ENCODE data around the gene TBC1D22A.
"Not testable (repeated sequence)": the region's sequence is repeated elsewhere in the genome, so short reads cannot be mapped to it uniquely, and the experiment has no call there.

The TBC1D22A gene

DNA sequence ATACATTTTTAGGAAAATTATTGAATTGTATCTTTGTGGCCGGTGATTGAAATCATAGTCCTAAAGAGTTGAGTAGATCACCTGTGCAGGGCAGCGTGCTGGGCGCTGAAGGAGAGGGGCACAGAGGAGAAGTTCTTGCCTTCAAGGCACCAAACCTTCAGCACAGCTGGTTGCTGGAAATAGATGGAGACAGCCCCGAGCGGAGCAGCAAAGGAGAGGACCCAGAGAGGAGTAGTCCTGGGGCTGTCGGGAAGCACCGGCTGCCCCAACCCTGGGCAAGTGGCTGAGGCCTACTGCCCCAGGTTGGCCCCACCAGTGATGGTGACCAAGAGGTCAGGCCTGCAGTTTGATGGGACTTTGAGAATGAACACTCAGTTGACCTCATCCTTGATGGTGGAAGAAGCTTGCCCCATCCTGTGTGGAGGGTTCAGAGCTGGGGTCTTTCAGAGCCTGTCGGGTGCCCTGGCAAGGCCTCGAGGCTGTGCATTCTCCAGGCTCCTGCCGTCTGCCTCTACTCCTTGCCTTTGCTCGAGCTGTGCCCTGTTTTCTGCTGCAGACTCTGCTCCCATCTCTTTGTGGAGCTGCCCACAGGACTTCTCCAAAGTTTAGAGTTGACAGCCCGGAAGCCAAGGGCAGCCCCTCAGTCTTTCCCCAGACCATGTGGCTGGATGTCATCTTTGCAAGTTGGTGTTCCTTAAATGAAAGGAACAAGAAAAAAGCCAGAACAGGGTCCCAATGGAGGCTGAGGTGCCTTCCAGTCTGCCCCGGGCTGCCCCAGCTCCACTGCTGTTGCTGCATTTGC lies 285.1 kb downstream of the TBC1D22A start:
- ATAC-seq, result no peak
- Mint-ChIP-seq H3K4me1 (peaks cover 35% of the 10 kb centered on the region), H3K36me3 (ENCODE audit: low read depth) (no peaks in the 10 kb centered on the region), H3K9me3 (no peaks in the 10 kb centered on the region), H3K4me3 (no peak overlapping the region), H3K27me3 (no peaks in the 10 kb centered on the region), H3K27ac (no peak overlapping the region)
- DNase-seq, result no peak

DNA sequence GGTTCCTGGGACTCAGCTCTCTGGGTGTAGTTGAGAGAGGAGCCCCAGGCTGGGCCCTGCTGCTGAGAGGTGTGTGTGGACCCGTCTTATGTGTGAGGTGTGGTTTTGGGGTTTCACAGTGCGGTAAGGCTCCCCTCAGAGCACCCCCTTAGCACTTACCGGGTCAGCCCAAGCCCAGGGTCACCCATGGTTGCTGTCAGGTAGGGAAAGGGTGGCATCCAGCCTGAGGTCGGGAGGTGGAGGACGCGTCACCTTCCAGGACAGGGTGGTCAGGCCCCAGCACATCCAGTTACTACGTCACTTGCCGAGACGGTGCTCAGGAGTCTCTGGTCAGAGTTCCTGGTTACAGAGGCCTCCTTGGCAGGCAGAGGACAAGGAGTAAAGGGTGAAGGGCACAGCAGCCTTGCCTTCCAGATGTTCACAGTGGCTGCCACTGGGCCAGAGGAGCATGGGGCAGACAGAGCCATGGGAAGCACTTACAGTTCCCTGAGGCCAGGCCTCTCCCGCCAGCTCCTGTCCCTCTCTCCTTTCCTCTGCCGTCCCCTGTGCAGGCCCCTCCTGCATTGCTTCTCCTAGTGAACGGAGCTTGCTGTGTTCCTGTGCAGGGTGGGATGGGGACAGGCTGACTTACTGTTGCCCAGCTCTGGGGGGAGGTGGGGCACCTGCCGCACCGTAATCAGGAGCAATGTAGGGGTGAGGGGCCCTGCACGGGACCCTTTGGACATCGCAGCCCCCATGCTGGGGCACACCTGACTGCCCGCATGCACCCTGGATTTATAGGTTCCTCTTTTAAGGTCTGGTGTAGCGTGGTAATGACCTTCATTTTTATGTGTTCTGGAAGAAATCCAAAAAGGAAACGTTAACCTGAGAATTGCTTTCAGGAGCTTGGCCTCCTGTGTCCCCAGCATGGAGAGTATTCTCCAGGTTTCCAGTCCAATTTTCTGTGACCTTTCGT lies 285.9 kb downstream of the TBC1D22A start:
- H3K27me3 Mint-ChIP-seq, result no peaks in the 10 kb centered on the region
- H3K36me3 Mint-ChIP-seq (ENCODE audit: low read depth), result no peaks in the 10 kb centered on the region
- no peaks in the 10 kb centered on the region for H3K9me3 Mint-ChIP-seq
- H3K4me3 Mint-ChIP-seq, result no peak overlapping the region
- DNase-seq, result no peak
- no peak for ATAC-seq
- H3K27ac Mint-ChIP-seq, result no peak overlapping the region
- peaks cover 37% of the 10 kb centered on the region for H3K4me1 Mint-ChIP-seq

DNA sequence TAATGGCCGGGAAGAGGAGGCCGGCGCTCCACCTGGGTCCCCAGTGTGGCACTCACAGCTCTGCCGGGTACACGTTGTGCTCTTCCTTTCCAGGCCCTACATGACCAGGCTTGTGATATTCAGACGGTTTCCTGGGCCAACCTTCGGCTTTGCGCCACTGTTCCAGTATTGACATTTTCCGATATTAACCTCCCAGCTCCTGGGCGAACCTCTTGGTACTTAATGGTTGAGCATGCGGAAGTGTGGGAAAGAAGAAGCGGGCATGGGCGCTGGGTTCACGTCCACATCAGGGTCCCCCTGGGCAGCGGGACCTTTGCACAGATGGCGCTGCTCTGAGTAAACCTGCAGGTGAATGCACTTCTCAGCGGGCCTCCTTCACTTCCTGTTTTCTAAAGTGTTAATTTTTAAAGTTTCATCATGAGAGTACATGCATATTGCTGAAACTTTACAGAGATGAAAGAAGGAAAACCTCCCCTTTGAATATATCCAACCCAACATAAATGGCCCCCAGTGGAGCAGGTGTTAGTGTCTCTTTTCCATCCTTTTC lies 286.7 kb downstream of the TBC1D22A start:
- DNase-seq, result no peak
- Mint-ChIP-seq H3K27me3 (no peaks in the 10 kb centered on the region), H3K4me1 (peaks cover 31% of the 10 kb centered on the region), H3K27ac (no peak overlapping the region), H3K36me3 (ENCODE audit: low read depth) (no peaks in the 10 kb centered on the region), H3K9me3 (no peaks in the 10 kb centered on the region), H3K4me3 (no peak overlapping the region)
- no peak for ATAC-seq

DNA sequence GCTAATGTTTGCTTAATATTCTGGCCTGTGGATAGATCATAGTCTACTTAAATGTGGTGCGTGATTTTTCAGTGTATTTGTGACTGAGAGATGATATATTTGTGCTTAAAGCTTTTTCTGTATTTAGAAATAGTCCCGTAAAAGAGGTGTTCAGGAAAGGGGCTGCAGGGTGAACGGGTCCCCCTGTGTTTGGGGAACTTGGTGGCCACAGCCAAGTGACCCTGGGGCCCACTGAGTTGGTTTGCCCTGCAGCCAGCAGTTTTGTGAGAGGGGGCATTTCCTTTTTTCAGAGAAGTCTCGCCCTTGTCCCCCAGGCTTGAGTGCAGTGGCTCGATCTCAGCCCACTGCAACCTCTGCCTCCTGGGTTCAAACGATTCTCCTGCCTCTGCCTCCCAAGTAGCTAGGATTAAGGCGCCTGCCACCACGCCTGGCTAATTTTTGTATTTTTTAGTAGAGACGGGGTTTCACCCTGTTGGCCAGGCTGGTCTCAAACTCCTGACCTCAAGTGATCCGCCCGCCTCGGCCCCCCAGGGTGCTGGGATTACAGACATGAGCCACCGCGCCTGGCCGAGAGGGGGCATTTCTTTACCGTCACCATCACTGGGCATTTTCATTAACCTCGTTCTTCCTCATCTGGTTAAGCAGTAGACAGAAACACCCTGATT lies 287.4 kb downstream of the TBC1D22A start:
- not testable (repeated sequence) for H3K27ac Mint-ChIP-seq; H3K9me3 Mint-ChIP-seq; DNase-seq; H3K36me3 Mint-ChIP-seq (ENCODE audit: low read depth); ATAC-seq; H3K27me3 Mint-ChIP-seq; H3K4me3 Mint-ChIP-seq
- H3K4me1 Mint-ChIP-seq, result peaks cover 26% of the 10 kb centered on the region

DNA sequence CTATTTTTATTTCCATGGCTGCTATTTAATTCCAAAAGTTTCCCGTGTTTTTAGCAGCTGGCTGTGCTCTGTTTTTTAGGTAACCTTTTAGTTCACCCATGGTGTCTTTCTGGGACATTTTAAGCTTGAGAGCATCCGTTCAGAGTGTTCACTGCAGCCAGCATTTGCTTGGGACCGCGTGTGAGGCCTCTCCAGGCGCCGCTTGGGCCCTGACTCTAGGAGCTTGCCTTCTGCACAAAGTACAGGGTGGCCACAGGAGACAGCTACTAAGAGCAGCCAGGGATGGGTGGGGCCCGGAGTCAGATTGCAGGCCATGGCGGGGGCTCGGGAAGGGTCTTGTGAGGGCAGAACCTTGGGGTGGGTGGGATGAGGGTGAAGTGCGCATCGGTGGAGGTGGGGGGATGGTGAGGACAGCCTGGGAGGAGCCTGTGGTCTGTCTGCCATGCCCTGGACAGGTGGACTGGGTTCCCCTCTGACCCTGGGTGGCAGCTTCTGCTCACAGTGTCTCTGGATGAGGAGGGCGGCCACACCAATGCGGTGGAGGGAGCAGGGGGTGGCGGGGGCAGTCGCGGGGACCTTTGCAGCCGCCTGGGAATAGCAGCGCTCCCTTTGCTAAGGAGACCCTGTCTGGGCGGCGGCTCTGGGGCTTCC lies 288.1 kb downstream of the TBC1D22A start:
- Mint-ChIP-seq H3K36me3 (ENCODE audit: low read depth) (peaks cover 2% of the 10 kb centered on the region), H3K4me1 (peaks cover 20% of the 10 kb centered on the region), H3K4me3 (no peak overlapping the region), H3K27me3 (no peaks in the 10 kb centered on the region), H3K27ac (no peak overlapping the region), H3K9me3 (no peaks in the 10 kb centered on the region)
- DNase-seq (no peak), ATAC-seq (no peak)

DNA sequence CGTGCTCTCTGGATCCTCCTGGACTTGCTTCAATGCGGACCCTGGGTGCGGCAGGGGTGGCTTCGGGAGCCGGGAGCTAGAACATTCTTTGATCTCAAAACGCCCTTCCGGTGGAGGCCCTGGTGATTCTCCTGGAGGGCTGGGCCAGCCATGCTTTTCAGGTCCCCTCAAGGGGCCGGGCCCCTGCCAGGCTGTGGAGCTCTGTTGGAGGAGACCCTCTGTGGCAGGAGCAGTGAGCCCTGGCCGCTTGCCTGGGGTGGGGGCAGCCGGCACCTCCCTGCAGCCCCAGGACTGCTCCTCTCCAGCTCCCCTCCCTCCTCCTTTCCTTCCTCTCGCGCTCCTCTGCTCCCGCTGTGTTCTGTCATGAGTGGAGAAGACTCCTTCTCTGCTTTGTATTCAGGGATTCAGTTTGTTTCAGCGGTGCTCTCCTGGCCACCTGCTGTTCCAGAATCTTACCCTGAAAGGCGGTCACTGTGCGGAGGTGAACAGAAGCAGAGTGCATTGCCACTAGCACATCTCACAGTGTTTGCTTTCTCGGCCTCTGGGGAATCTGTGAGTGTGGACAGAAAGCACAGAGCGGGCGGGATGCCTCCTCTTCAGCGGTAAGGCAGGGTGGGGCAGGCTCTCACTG lies 289.1 kb downstream of the TBC1D22A start:
- Mint-ChIP-seq H3K9me3 (no peaks in the 10 kb centered on the region), H3K4me1 (peaks cover 15% of the 10 kb centered on the region), H3K36me3 (ENCODE audit: low read depth) (peaks cover 5% of the 10 kb centered on the region), H3K27me3 (no peaks in the 10 kb centered on the region), H3K4me3 (no peak overlapping the region), H3K27ac (peak overlapping the region; percentile 49)
- DNase-seq, result no peak
- ATAC-seq, result no peak

DNA sequence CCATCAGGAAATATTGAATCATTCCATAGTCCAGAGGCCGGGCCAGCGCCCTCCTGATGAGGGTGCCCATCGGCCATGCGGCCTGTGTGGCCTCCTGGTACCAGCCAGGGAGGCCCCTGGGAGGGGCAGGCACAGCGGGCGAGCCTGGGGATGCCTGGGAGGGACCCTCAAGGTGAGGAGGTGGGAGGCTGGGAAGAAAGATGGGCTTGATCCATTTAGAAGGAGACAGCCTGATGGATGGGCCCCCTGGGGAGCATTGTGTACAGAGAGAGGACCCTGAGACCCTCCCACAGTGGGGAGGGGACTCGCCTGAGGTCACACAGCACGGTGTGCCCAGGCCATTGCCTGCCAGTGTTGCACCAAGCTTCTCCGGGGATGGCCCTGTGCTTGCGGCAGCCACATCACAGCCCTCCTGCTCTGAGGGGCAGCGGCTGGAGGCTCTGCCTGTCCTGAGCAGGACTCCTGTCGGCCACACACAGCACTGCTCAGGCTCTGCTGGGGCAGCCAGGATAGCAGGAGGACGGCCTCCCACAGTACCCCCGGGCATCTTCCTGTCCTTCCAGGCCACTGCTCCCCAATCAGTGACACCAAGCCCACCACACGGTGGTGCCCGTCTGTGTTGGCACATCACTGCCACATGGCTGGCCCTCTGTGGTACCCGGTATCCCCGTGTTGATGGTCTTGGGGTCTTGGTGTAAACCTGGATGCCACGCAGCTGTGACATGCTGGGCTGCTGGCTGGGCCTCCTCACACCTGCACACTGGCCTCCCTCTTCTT lies 290.0 kb downstream of the TBC1D22A start:
- ATAC-seq, result no peak
- Mint-ChIP-seq H3K4me3 (no peak overlapping the region), H3K36me3 (ENCODE audit: low read depth) (peaks cover 5% of the 10 kb centered on the region), H3K4me1 (peaks cover 13% of the 10 kb centered on the region), H3K27ac (no peak overlapping the region), H3K27me3 (no peaks in the 10 kb centered on the region), H3K9me3 (no peaks in the 10 kb centered on the region)
- no peak for DNase-seq

DNA sequence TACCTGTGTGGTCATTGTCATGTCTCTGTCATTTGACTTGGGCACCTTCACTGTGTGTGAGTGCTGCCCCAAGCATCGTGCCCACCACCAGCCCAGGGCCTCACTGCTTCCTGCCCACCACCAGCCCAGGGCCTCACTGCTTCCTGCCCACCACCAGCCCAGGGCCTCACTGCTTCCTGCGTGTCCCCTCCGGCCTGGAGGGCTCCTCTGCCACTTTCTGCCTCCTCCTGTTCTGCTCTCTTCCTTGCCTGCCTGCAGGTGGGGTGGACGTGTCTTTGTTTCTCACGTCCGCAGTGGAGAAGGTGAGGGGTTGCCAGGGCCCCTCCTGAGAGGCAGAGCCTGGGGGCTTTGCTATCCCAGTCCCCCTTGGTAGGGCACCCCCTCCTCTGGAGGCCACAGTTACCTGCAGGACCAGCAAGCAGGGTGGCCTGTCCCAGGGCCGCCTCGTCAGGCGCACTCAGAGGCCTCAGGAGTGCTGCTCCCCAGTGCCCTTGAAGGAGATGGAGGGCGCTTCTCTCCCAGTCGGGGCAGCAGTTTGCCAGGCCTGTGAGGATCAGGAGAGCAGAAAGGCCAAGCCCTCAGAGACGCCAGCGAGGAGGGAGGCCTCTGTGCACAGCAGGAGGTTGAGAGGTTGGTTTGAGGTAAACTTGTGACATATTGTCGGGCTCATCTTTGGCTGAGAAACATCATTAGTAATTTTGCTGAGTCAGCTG lies 290.7 kb downstream of the TBC1D22A start:
- Mint-ChIP-seq H3K9me3 (no peaks in the 10 kb centered on the region), H3K4me3 (no peak overlapping the region), H3K4me1 (peaks cover 10% of the 10 kb centered on the region), H3K36me3 (ENCODE audit: low read depth) (peaks cover 5% of the 10 kb centered on the region), H3K27me3 (no peaks in the 10 kb centered on the region), H3K27ac (peak overlapping the region; percentile 35)
- DNase-seq (no peak), ATAC-seq (no peak)

DNA sequence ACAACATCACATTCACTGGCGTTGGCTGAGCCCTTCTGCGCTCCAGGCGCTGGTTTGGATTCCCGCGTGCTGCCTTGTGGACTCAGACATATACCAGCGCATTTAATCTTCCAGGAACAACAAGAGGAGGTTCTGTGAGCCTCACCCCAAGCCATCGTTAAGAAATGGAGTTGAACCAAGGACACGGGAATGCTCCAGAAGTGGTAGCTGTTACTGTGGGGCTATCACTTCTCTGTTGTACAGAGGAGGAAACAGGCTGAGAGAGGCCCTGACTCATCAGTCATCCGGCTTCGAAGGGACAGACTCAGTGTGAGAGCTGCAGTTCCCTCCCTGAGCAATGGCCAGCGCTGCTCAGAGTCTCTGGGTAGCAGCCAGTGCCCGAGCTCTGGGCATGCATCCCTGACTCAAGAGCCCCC lies 291.3 kb downstream of the TBC1D22A start:
- Mint-ChIP-seq H3K4me1 (peaks cover 10% of the 10 kb centered on the region), H3K4me3 (no peak overlapping the region), H3K36me3 (ENCODE audit: low read depth) (peaks cover 7% of the 10 kb centered on the region), H3K9me3 (no peaks in the 10 kb centered on the region), H3K27ac (no peak overlapping the region), H3K27me3 (no peaks in the 10 kb centered on the region)
- no peak for DNase-seq
- no peak for ATAC-seq

DNA sequence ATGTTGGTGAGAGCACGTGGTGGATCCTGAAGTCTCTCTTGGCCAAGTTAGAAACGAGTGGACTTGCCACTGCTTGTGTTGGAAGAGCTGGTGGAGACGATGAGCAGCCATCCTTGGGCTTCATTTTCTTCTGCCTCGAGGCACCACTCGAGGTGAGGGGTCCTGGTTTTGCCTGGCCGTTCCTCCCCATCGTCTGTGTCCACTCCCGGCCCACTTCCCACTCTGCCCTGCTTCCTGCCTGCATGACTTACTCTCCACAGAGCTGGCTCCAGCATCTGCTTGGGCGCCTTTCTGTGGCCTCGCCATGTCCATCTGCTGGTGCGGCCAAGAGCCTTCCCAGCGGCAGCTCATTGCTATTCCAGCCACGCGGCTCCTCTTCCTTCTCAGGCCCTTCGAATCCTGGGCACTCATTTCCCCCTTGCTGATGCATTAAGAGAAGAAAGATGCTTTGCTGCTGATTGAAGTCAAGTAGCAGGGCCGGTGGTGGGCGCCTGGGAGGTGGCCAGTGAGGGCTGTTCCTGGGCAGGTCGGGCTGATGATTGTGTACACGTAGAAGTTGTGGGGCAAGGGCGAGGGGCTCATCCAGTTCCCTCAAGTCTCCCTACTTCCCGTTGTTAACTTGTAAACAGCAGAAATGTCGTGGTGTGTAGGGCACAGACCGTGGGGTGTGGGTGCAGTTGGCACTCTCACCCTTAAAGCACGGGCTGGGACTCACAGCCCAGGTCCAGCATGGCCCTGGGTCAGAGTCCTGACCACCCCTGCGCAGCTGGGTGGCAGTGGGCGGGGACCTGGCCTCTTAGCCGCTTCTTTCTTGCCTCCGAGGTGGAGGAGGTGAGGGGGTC lies 292.0 kb downstream of the TBC1D22A start:
- Mint-ChIP-seq H3K4me1 (peaks cover 7% of the 10 kb centered on the region), H3K9me3 (no peaks in the 10 kb centered on the region), H3K36me3 (ENCODE audit: low read depth) (peaks cover 8% of the 10 kb centered on the region), H3K4me3 (no peak overlapping the region), H3K27me3 (no peaks in the 10 kb centered on the region), H3K27ac (no peak overlapping the region)
- no peak for ATAC-seq
- DNase-seq, result no peak

DNA sequence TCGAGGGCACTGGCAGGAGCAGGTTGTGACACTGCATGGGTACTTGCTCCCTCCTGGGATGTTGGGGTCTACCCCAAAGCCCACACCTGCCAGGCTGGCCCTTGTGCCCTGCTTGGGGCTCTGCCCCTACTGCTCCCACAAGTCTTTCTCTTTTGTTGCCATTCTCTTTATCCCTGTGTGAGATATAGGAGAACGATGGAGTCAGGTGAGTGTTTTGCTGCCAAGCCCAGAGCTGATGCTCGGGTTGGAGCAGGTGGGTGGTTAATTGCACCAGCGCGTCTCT lies 292.6 kb downstream of the TBC1D22A start:
- H3K27ac Mint-ChIP-seq, result no peak overlapping the region

DNA sequence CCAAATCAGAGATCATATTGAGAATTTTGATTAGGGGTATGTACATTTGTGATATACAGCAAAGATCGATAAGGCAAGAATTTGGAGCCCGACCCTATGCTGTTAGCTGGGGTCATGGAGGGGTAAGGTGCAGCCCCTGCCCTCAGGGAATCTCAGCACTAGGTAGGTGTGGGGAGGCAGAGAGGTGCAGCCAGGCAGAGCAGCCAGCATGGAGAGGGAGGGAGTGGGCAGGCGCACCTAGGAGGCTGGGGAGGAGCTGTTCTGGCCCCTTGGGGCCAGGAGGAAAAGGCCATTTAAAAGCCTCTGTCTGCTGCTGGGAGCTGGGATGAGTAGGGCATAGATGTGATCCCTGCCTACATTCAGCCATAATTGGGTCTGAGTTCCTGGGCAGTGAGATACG lies 293.0 kb downstream of the TBC1D22A start:
- peaks cover 7% of the 10 kb centered on the region for H3K4me1 Mint-ChIP-seq
- no peaks in the 10 kb centered on the region for H3K9me3 Mint-ChIP-seq
- no peak overlapping the region for H3K4me3 Mint-ChIP-seq
- H3K27ac Mint-ChIP-seq, result peak overlapping the region; percentile 2
- no peaks in the 10 kb centered on the region for H3K27me3 Mint-ChIP-seq
- ATAC-seq (no peak), DNase-seq (no peak)
- H3K36me3 Mint-ChIP-seq (ENCODE audit: low read depth), result peaks cover 10% of the 10 kb centered on the region

More for the DNA sequence above, 292.6 kb downstream of the TBC1D22A start:
- ATAC-seq (no peak), DNase-seq (no peak)
- Mint-ChIP-seq H3K27me3 (no peaks in the 10 kb centered on the region), H3K36me3 (ENCODE audit: low read depth) (peaks cover 10% of the 10 kb centered on the region), H3K4me3 (no peak overlapping the region), H3K4me1 (peaks cover 7% of the 10 kb centered on the region), H3K9me3 (no peaks in the 10 kb centered on the region)
